Measurements from ENCODE around the gene TEX51.

Gene TEX51

DNA sequence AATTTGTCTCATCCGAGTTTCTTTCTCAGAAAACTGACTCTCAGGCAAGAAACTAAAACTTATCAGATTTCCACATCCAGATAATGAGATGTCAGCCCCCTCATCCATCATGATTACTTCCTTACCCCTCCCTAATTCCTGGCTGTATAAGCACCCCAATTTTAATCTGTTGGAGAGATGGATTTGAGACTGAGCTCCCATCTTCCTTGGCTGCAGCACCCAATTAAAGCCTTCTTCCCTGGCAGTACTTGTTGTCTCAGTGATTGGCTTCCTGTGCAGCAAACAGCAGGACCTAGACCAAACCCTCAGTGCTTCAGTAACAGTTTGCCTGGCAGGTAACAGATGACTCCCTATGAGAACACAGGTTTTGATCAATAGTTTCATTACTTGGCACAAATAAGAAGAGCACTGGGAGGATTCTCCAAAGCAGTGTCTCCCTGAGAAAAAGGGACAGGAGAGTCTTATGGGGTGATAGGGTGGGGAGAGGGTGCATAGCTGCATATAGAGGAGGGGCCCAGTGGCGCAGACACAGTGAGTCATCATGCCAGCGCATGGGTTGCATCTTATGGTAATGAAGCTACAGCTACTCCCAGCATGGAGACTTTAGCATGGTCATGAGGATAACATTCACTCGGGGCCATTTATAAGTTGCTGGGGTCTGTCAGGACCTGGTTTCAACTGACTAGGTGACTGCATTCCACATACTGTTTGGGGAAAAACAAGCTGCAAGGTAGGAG, 45.1 kb downstream of the TEX51 start:
- TF ChIP-seq, protein P1, sequence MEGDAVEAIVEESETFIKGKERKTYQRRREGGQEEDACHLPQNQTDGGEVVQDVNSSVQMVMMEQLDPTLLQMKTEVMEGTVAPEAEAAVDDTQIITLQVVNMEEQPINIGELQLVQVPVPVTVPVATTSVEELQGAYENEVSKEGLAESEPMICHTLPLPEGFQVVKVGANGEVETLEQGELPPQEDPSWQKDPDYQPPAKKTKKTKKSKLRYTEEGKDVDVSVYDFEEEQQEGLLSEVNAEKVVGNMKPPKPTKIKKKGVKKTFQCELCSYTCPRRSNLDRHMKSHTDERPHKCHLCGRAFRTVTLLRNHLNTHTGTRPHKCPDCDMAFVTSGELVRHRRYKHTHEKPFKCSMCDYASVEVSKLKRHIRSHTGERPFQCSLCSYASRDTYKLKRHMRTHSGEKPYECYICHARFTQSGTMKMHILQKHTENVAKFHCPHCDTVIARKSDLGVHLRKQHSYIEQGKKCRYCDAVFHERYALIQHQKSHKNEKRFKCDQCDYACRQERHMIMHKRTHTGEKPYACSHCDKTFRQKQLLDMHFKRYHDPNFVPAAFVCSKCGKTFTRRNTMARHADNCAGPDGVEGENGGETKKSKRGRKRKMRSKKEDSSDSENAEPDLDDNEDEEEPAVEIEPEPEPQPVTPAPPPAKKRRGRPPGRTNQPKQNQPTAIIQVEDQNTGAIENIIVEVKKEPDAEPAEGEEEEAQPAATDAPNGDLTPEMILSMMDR (IDR thresholded peaks at IDR 0.05) = no peak
- TF ChIP-seq ZFX (IDR thresholded peaks at IDR 0.05; ENCODE audit: borderline replicate concordance) = no peak

DNA sequence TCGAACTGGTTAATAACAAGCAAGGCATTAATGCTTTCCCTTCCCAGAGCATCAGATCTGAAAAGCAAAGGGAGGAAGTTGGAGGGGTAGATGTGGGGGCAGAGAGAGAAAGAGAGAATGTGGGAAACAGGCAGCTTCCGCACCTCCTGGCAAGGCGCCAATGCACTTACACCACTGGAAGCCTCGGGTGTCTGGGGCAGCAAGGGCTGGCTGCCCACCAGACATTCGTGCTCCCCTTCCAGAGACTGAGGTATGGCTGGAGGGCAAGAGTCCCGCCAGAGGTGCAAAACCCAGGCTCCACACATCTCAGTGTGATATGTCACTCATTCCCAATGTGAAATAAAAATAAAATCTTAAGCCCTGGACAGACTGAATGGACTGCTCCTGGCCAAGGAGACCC, 46.4 kb downstream of the TEX51 start:
- TF ChIP-seq ZFX (IDR thresholded peaks at IDR 0.05; ENCODE audit: borderline replicate concordance) = no peak
- TF ChIP-seq, protein P1 (IDR thresholded peaks at IDR 0.05) = no peak
- no peak overlapping the region for H3K27ac ChIP-seq

More for the DNA sequence above, 45.1 kb downstream of the TEX51 start:
- no peak overlapping the region for H3K27ac ChIP-seq

DNA sequence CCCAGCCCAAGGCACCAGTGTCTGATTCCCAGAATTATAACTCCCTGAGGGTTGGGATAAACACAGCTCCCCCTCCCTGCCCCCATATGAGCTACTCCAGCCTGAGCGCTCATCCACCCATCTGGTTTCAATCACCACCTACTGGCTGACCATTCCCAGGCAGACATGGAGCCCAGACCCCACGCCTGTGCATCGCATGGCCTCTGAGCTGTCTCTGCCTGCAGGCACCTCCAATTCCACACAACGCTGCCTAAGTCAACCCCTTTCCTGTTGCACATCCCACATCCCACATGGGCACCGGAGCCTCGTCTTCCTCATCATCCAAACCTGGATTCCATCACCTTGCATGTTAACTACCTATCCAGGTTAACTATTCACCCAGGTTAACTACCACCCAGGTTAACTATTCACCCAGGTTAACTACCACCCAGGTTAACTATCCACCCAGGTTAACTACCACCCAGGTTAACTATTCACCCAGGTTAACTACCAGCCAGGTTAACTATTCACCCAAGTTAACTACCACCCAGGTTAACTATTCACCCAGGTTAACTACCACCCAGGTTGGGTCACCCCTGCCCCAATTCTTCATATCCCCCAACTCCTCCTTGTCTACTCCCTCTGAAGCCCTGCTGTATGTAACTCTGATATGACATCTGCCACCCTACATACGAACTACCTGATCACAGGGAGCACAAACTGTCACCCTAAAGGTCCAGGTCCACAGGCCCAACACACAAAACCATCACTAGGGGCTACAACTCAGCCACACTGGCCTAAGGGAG, 47.8 kb downstream of the TEX51 start:
- TF ChIP-seq ZFX (IDR thresholded peaks at IDR 0.05; ENCODE audit: borderline replicate concordance) = no peak
- TF ChIP-seq, protein P1 (IDR thresholded peaks at IDR 0.05) = no peak
- H3K27ac ChIP-seq = no peak overlapping the region

DNA sequence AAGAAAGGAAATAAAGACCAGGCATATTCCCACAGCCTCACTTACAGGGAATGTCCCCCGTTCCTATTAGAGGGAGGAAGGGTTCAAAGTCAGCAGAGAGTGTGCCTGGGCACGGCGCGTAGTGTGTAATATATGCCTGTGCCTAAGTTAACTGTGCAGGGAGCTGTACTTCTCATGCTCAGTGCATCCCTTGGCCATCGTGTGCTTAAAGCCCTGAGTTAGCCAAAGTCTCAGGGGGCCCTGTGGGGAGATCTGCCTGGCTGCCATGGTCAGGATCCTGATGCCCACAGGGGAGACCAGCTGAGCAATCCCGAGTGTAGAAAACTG, 48.4 kb downstream of the TEX51 start:
- no peak for TF ChIP-seq ZFX (IDR thresholded peaks at IDR 0.05; ENCODE audit: borderline replicate concordance)
- TF ChIP-seq, protein P1 (IDR thresholded peaks at IDR 0.05) = no peak

DNA sequence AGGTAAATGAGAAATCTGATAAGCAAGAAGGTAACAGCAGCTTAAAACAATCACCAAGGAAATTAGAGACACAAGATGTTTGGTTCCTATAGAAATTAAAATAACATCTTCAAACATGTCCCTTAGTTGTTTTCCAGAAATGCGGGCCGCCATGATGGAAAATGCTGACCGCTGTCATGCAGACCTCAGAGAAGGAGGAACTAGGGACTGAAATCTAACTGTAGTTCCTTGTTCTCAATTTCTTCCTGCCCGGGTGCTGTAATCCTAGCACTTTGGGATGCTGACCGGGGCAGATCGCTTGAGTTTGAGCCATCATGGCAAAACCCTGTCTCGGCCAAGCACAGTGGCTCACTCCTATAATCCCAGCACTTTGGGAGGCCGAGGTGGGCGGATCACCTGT, 51.1 kb downstream of the TEX51 start:
- TF ChIP-seq, protein P1 (IDR thresholded peaks at IDR 0.05) = no peak
- TF ChIP-seq ZFX (IDR thresholded peaks at IDR 0.05; ENCODE audit: borderline replicate concordance) = no peak
- no peak overlapping the region for H3K27ac ChIP-seq

More for the DNA sequence above, 48.4 kb downstream of the TEX51 start:
- H3K27ac ChIP-seq = no peak overlapping the region

DNA sequence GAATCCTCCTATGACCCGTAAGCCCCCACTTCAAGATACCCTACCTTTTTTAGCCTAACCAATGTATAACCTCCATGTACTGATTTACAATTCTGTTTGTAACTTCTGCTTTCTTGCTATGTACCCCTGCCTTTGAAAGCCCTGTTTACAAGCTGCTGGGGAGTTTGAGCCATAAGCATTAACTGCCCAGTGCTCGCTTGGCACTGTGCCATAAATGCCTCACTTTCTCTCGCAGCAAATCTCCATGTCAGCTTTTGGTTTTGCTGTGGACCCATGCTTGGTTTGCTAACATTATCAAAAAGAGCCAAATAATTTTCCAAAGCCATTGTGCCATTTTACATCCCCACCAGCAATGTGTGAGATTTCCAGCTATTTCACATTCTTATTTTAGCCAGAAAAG, 51.8 kb downstream of the TEX51 start:
- no peak for TF ChIP-seq ZFX (IDR thresholded peaks at IDR 0.05; ENCODE audit: borderline replicate concordance)
- TF ChIP-seq, protein P1 (IDR thresholded peaks at IDR 0.05) = no peak
- H3K27ac ChIP-seq = no peak overlapping the region
